Activated CD8-positive, alpha-beta memory T cell treated with anti-CD3 and anti-CD28 coated beads, Interleukin-2, amount 50 U/mL, for 1 hour (primary cell): Measurements from ENCODE around the gene LRWD1.
"Not testable (repeated sequence)": the region's sequence is repeated elsewhere in the genome, so short reads cannot be mapped to it uniquely, and the experiment has no call there.

Experiments
- DNase-seq: peaks from one replicate; pipeline ENCODE4 v3.0.0-alpha.2; 2020; ENCODE audit errors: extremely low read depth

Gene LRWD1

GRCh38 chr7:102444961-102445673 is 19.7 kb upstream of the LRWD1 start:
- DNase-seq, result no peak

GRCh38 chr7:102445674-102446071 is 19.1 kb upstream of the LRWD1 start:
- no peak for DNase-seq

DNA sequence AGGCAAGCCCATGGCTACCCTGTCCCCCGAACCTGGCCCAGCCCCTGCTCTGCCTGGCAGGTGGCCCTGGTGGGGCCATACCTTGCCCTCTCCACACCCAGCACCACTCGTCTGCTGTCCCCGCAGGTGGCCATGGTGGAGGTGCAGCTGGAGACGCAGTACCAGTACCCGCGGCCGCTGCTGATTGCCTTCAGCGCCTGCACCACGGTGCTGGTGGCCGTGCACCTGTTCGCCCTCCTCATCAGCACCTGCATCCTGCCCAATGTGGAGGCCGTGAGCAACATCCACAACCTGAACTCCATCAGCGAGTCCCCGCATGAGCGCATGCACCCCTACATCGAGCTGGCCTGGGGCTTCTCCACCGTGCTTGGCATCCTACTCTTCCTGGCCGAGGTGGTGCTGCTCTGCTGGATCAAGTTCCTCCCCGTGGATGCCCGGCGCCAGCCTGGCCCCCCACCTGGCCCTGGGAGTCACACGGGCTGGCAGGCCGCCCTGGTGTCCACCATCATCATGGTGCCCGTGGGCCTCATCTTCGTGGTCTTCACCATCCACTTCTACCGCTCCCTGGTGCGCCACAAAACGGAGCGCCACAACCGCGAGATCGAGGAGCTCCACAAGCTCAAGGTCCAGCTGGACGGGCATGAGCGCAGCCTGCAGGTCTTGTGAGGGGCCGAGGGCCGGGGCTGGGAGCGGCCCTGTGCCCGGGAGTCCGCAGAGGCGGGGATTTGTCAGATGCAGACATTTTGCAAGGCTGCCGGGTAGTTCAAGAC is 18.2 kb upstream of the LRWD1 start:
- DNase-seq, result no peak

GRCh38 chr7:102447311-102447710 is 17.5 kb upstream of the LRWD1 start:
- DNase-seq, result no peak

DNA sequence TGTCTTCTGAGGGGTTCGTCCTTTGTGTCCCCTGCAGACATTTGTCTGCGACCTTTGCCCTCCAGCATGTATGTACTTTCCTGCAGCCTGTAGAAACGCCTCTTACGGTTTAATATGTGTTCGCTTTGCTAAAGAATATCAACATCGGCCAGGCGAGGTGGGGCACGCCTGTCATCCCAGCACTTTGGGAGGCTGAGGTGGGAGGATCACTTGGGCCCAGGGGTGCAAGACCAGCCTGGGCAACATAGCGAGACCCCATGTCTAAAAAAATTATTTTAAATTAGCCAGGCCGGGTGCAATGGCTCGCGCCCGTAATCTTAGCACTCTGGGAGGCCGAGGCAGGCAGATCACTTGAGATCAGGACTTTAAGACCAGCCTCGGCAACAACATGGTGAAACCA is 15.6 kb upstream of the LRWD1 start:
- no peak for DNase-seq

DNA sequence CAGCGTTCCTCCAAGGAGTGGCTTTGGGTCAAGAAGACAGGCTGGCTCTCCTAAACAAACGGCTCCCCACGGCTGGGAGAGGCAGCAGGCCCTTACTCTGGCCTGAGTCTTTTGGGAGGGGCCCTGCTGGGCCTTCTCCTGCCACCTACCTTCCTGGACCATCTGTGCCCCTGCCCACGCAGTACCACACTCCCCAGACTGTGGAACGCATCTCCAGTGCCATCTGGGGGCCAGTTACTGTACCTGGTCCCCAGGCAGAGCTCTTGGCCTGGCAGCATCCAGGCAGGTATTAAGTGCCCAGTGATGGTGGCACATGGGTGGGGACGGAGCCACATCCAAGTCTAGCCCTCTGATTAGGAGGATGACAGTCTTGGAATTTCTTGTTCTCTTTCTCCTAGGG is 14.5 kb upstream of the LRWD1 start:
- DNase-seq, result no peak

DNA sequence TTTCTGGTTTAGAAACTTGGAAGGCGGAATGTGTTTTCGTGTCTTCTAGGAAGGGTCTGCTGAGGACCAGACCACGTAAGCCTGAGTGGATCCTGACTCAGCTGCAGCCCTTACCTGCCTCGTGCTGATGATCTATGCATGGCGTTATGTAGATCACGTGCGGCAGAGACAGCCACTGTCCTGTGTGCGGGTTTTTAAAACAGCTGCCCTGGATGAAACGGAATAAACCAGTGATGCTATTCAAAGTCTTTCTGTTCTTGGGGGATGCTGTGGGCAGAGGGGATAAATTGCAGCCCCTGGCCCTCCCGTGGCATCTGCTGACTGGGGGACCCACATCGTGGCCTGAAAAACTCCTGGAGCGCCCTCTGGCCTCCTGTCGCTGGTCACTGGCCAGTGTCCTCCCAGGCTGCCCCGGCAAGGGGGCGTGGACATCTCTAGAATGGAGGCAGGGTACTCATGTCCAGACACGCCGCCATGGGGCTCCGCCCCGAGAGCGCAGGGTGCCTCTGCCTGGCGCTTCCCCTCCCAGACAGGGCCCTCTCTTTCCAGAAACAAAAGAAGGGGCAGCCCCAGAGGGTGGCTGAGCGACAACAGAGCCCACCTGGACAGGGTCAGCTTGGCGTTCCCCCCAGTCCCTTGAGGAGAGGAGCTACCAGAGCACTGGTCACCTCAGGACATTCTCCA is 13.3 kb upstream of the LRWD1 start:
- DNase-seq, result no peak

- no peak for DNase-seq
Observed at GRCh38 chr7:102452451-102452850, 12.3 kb upstream of the LRWD1 start.

DNA sequence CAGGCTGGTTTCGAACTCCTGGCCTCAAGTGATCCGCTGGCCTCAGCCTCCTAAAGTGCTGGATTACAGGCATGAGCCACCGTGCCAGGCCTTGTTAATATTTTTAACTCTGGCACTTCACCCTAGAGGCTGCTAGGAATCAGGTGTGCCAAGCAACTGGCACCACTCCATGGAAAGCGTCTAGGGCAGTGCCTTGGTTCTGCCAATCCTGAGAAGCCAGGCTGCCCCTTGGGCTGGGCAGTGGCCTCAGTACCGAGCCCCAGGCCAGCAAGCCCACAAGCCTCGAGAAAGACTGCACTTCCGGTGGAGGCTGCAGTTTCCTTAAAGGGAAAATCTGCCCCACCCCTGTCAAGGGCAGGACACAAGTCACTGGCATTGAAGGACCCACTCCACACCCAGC is 11.5 kb upstream of the LRWD1 start:
- DNase-seq, result no peak

- DNase-seq, result no peak
Observed at GRCh38 chr7:102454468-102454867, 10.3 kb upstream of the LRWD1 start.

DNA sequence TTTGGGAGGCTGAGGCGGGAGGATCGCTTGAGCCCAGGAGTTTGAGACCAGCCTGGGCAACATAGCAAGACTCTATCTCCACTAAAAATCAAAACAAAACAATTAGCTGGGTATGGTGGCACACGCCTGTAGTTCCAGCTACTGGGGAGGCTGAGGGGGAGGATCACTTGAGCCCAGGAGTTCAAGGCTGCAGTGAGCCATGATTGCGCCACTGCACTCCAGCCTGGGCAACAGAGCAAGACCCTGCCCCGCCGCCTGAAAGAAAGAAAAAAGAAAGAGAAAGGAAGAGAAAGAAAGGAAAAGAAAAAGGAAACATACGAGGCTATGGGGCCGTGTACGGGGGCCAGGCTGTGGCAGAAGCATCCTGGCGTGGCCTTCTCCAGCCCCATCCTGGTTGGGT is 9.9 kb upstream of the LRWD1 start:
- not testable (repeated sequence) for DNase-seq

- no peak for DNase-seq
Observed at GRCh38 chr7:102455596-102455995, 9.2 kb upstream of the LRWD1 start.

- DNase-seq, result no peak
Observed at GRCh38 chr7:102456327-102456726, 8.5 kb upstream of the LRWD1 start.

DNA sequence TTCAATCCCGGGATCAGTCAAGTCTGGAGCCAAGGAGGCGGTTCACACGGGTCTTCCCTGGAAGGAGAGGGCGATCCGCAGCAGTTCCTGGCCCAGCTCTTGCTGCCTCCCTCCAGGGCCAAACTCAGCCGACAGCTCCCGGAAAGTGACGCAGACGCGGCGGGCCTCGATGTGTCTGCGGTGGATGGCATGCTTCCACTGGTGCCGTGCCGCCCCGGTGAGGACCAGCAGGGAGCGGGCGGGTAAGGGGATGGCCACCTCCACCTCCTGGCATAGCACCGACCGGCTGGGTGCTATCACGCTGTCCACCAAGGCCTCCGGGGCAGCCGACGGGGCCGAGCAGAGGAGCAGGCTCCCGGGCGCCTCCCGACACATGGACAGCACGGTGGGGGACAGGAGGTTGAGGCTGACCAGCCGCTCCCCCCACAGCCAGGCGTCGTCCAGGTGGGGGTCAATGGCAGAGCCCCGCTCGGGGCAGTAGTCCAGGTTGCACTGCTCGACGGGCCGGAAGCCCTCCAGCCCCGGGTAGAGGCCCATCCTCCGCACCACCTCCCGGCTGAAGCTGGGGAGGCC is 7.3 kb upstream of the LRWD1 start:
- DNase-seq, result no peak

DNA sequence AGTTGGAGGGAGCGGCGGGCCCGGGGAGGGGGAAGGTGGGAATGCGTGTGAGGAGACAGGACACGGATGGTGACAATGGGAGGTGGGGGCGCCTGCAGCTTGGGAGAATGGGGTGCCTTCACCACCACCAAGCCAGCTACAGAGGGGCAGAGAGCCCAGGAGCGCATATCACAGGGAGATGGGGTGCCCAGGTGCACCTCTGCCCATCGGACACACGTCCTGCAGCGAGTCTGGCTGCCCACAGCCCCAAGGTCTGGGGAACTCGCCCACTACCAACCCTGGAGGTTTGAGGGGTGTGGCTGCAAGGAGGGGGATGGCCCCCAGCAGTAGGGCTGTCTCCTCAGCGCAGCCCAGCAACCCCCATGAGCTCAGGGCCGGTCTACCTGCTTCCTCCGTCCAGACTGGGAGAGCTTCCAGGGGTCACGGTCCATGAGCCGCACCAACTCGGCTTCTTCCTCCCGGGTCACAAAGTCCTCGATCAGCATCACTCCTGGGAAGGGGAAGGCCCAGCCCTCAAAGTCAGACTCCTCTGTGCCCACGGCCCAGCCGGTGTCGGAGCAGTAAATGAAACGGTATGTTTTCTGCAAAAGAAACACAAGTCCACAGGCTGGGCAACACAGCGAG is 5.5 kb upstream of the LRWD1 start:
- no peak for DNase-seq

GRCh38 chr7:102460467-102460866 is 4.3 kb upstream of the LRWD1 start:
- DNase-seq, result no peak

DNA sequence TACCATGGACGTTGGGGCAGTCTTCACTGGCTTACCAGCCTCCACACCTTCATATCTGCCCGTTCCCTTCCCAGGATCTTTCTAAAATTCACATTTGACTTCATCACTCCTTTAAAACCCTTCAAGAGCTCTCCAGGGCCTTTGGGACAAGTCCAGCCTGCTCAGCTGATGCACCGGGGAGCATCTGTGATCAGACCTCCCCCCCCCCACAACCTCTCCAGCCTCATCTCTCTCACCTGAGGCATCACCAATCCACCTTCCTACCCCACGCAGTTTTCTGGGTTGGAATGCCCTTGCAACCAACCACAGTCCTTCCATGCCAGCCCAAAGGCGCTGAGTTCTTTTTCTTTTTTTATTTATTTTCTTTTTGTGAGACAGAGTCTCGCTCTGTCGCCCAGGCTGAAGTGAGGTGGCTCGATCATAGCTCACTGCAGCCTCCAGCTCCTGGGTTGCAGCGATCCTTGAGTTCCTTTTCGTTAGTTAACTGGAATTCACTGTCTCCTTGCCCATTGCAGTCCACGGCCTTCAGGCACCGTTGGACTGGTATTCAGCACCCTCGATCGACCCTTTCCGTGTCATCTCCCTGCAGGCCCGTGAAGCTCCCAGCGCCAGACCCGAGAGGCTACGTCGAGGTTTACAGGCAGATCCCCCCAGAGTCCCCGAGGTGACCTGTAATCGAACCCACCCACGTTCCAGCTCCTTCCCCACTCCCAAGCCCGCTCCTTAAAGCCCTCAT is 775 bp upstream of the LRWD1 start:
- no peak for DNase-seq

DNA sequence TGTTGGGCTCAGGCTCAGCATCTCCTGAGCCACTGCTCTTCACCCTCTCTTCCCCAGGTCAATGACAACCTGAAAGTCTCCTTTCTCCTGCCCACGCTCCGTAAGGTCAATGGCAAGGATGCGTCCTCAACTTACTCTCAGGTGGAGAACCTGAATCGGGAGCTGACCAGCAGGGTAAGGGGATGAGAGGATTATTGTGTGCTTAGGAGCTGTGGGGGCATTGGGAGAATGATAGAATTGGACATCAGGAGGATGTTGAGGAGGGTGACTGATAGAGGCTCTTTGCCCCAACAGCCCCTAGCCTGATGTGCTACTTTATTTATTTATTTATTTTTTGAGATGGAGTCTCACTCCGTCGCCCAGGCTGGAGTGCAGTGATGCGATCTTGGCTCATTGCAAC is 1.3 kb downstream of the LRWD1 start:
- DNase-seq, result no peak

- DNase-seq, result no peak
Observed at GRCh38 chr7:102467581-102468477, 3.0 kb downstream of the LRWD1 start.
